ENCODE data around the gene GFI1B. TPM values are rescaled to one million over a fixed set of nuclear protein-coding genes. Genes with fewer than 3 reads are reported as not detected.
"Not testable (repeated sequence)": the region's sequence is repeated elsewhere in the genome, so short reads cannot be mapped to it uniquely, and the experiment has no call there.

The GFI1B gene
- total RNA-seq, 1 donor from 2014 or later, result not detected

GRCh38 chr9:132995879-132996278 is 17.4 kb downstream of the GFI1B start:
- H3K27ac Mint-ChIP-seq (ENCODE audit: unreplicated experiment), result no peak overlapping the region
- no peaks in the 10 kb centered on the region for H3K36me3 Mint-ChIP-seq (ENCODE audit: unreplicated experiment)
- H3K27me3 Mint-ChIP-seq (ENCODE audit: unreplicated experiment), result peaks cover 4% of the 10 kb centered on the region
- TF ChIP-seq CTCF (IDR thresholded peaks at IDR 0.05; ENCODE audit: partially characterized antibody, unreplicated experiment), result no peak
- no peak for DNase-seq
- H3K4me1 Mint-ChIP-seq (ENCODE audit: low read depth, unreplicated experiment), result peaks cover 2% of the 10 kb centered on the region
- peaks cover 7% of the 10 kb centered on the region for H3K9me3 Mint-ChIP-seq (ENCODE audit: unreplicated experiment)
- H3K4me3 Mint-ChIP-seq (ENCODE audit: unreplicated experiment), result no peak overlapping the region

GRCh38 chr9:132996526-132996925 is 18.0 kb downstream of the GFI1B start:
- Mint-ChIP-seq H3K9me3 (ENCODE audit: unreplicated experiment) (peaks cover 7% of the 10 kb centered on the region), H3K36me3 (ENCODE audit: unreplicated experiment) (no peaks in the 10 kb centered on the region), H3K27me3 (ENCODE audit: unreplicated experiment) (peaks cover 4% of the 10 kb centered on the region), H3K27ac (ENCODE audit: unreplicated experiment) (no peak overlapping the region), H3K4me1 (ENCODE audit: low read depth, unreplicated experiment) (peaks cover 1% of the 10 kb centered on the region), H3K4me3 (ENCODE audit: unreplicated experiment) (no peak overlapping the region)
- DNase-seq, result no peak
- TF ChIP-seq CTCF (IDR thresholded peaks at IDR 0.05; ENCODE audit: partially characterized antibody, unreplicated experiment), result no peak

GRCh38 chr9:132997591-132997990 is 19.1 kb downstream of the GFI1B start:
- Mint-ChIP-seq H3K27ac (ENCODE audit: unreplicated experiment) (no peak overlapping the region), H3K4me3 (ENCODE audit: unreplicated experiment) (no peak overlapping the region), H3K36me3 (ENCODE audit: unreplicated experiment) (no peaks in the 10 kb centered on the region), H3K9me3 (ENCODE audit: unreplicated experiment) (peaks cover 7% of the 10 kb centered on the region), H3K27me3 (ENCODE audit: unreplicated experiment) (peaks cover 9% of the 10 kb centered on the region), H3K4me1 (ENCODE audit: low read depth, unreplicated experiment) (no peaks in the 10 kb centered on the region)
- TF ChIP-seq CTCF (IDR thresholded peaks at IDR 0.05; ENCODE audit: partially characterized antibody, unreplicated experiment), result no peak
- DNase-seq, result no peak

- not testable (repeated sequence) for H3K4me3 Mint-ChIP-seq (ENCODE audit: unreplicated experiment); DNase-seq; H3K36me3 Mint-ChIP-seq (ENCODE audit: unreplicated experiment); H3K27ac Mint-ChIP-seq (ENCODE audit: unreplicated experiment); H3K9me3 Mint-ChIP-seq (ENCODE audit: unreplicated experiment); H3K27me3 Mint-ChIP-seq (ENCODE audit: unreplicated experiment); H3K4me1 Mint-ChIP-seq (ENCODE audit: low read depth, unreplicated experiment)
Measured at GRCh38 chr9:132998221-132998620, 19.7 kb downstream of the GFI1B start.

GRCh38 chr9:132998831-132999635 is 20.5 kb downstream of the GFI1B start:
- TF ChIP-seq CTCF (IDR thresholded peaks at IDR 0.05; ENCODE audit: partially characterized antibody, unreplicated experiment), result no peak
- DNase-seq, result no peak
- Mint-ChIP-seq H3K4me3 (ENCODE audit: unreplicated experiment) (no peak overlapping the region), H3K4me1 (ENCODE audit: low read depth, unreplicated experiment) (no peaks in the 10 kb centered on the region), H3K9me3 (ENCODE audit: unreplicated experiment) (peaks cover 3% of the 10 kb centered on the region), H3K36me3 (ENCODE audit: unreplicated experiment) (no peaks in the 10 kb centered on the region), H3K27me3 (ENCODE audit: unreplicated experiment) (peaks cover 9% of the 10 kb centered on the region), H3K27ac (ENCODE audit: unreplicated experiment) (no peak overlapping the region)
